GM10248 (cell line): Measurements from ENCODE around the gene JAGN1.
"Not testable (repeated sequence)": the region's sequence is repeated elsewhere in the genome, so short reads cannot be mapped to it uniquely, and the experiment has no call there.

Source experiments
- CTCF ChIA-PET: fragments of 300-600 bp; sonication (Branson Sonifier 250); formaldehyde crosslinking; extraction: SDS; loops from one replicate; lab custom pipeline; 2021; ENCODE audit warnings: antibody characterized with exemption; lab: Yijun Ruan, JAX
- POLR2A ChIA-PET: fragments of 350-650 bp; sonication (Branson Sonifier 250); formaldehyde crosslinking; extraction: SDS; loops from one replicate; lab custom pipeline; 2020; ENCODE audit warnings: antibody characterized with exemption; lab: Yijun Ruan, JAX
- DNase-seq: peaks from one replicate; pipeline ENCODE4 v3.0.0; 2012; ENCODE audit errors: extremely low spot score
- CTCF ChIP-seq: IDR thresholded peaks from 2 replicates; pipeline ENCODE4 v1.5.1; 2012; ENCODE audit warnings: mild to moderate bottlenecking, low read depth; ENCODE audit errors: extremely low read depth, missing control alignments, control extremely low read depth

Gene JAGN1

GRCh38 chr3:9861626-9862130 lies 28.7 kb upstream of the JAGN1 start:
- ChIA-PET CTCF (interaction anchor here (1.0 kb wide), 1 partner anchor 13 kb away, joined by 3 read pairs; no protein-coding TSS in a partner anchor), POLR2A (no interaction called here)
- no peak for DNase-seq
- no peak for TF ChIP-seq CTCF

- CTCF ChIA-PET: no interaction called here
- peak; percentile 67 for DNase-seq
- POLR2A ChIA-PET: no interaction called here
- peak; percentile 30 for TF ChIP-seq CTCF
Measured at GRCh38 chr3:9862391-9863057, 27.9 kb upstream of the JAGN1 start.

- no peak for TF ChIP-seq CTCF
- ChIA-PET POLR2A (no interaction called here), CTCF (no interaction called here)
- no peak for DNase-seq
Measured at GRCh38 chr3:9863058-9863772, 27.2 kb upstream of the JAGN1 start.

- POLR2A ChIA-PET: no interaction called here
- TF ChIP-seq CTCF: no peak
- CTCF ChIA-PET: interaction anchor here (0.8 to 1.2 kb wide), 3 partner anchors 68 to 456 kb away, joined by 3 to 4 read pairs (median 3); partner anchors contain the start of gene SEC13
- DNase-seq: no peak
Measured at GRCh38 chr3:9864200-9864927, 26.0 kb upstream of the JAGN1 start.

GRCh38 chr3:9865125-9865637 lies 25.2 kb upstream of the JAGN1 start:
- DNase-seq, POLR2A ChIA-PET: not testable (repeated sequence)
- CTCF ChIA-PET: interaction anchor here (0.8 to 1.2 kb wide), 3 partner anchors 67 to 455 kb away, joined by 3 to 4 read pairs (median 3); partner anchors contain the start of gene SEC13

- no peak for DNase-seq
- POLR2A ChIA-PET: no interaction called here
Measured at GRCh38 chr3:9866639-9867038, 23.8 kb upstream of the JAGN1 start.

More at GRCh38 chr3:9866639-9867038, 23.8 kb upstream of the JAGN1 start:
- TF ChIP-seq CTCF: no peak
- CTCF ChIA-PET: interaction anchor here (1.1 to 1.9 kb wide), 2 partner anchors 9 to 66 kb away, joined by 3 to 5 read pairs; no protein-coding TSS in a partner anchor
